Measurements from ENCODE around the gene PRKCZ. TPM values are rescaled to one million over a fixed set of nuclear protein-coding genes. Genes with fewer than 3 reads are reported as not detected.

Gene PRKCZ
- polyA plus RNA-seq, 1 of the 3 experiments (the other 2 are of a cell fraction): 24.2 TPM

DNA sequence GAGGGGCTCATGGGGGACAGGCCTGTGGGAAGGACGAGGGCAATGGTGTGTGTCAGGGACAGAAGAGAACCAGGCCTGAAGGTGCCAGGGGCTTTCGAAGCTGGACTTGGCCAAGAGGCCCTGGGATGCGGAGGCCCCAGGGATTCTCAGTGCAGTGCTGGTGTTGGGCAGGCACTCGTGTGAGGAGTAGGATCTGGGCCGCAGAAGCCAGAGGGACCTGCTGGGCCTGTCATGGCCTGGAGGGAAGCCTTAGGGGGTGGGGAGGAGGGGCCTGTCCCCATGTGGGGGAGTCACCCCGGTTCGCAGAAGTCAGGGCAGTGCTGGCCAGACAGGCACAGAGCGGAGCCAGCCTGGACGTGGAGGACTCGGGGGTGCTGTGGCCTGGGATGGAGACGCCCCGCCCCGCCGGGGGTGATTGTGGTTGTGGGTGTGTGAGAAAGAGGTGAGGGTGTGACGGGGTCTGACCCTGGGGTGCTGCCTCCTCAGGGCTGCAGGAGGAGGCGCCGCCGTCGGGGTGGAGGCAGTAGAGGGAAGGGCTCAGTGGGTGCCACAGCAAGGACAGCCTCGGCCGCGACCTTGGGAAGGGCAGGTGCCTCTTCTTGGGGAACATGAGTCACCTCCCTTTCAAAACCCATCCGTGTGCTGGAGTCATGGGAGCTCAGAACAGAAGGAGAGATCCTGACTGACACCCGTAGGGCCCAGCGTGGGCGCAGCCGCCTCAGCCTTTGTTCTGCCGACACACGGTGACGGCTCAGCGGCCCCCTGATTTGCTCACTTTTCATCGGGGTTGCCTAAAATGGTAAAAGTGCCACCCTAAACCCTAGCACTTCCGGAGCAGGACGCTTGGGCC is 110.5 kb downstream of the PRKCZ start (continued):
- TF ChIP-seq, protein P1, sequence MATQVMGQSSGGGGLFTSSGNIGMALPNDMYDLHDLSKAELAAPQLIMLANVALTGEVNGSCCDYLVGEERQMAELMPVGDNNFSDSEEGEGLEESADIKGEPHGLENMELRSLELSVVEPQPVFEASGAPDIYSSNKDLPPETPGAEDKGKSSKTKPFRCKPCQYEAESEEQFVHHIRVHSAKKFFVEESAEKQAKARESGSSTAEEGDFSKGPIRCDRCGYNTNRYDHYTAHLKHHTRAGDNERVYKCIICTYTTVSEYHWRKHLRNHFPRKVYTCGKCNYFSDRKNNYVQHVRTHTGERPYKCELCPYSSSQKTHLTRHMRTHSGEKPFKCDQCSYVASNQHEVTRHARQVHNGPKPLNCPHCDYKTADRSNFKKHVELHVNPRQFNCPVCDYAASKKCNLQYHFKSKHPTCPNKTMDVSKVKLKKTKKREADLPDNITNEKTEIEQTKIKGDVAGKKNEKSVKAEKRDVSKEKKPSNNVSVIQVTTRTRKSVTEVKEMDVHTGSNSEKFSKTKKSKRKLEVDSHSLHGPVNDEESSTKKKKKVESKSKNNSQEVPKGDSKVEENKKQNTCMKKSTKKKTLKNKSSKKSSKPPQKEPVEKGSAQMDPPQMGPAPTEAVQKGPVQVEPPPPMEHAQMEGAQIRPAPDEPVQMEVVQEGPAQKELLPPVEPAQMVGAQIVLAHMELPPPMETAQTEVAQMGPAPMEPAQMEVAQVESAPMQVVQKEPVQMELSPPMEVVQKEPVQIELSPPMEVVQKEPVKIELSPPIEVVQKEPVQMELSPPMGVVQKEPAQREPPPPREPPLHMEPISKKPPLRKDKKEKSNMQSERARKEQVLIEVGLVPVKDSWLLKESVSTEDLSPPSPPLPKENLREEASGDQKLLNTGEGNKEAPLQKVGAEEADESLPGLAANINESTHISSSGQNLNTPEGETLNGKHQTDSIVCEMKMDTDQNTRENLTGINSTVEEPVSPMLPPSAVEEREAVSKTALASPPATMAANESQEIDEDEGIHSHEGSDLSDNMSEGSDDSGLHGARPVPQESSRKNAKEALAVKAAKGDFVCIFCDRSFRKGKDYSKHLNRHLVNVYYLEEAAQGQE (IDR thresholded peaks at IDR 0.05; ENCODE audit: low read depth, low read length): no peak

DNA sequence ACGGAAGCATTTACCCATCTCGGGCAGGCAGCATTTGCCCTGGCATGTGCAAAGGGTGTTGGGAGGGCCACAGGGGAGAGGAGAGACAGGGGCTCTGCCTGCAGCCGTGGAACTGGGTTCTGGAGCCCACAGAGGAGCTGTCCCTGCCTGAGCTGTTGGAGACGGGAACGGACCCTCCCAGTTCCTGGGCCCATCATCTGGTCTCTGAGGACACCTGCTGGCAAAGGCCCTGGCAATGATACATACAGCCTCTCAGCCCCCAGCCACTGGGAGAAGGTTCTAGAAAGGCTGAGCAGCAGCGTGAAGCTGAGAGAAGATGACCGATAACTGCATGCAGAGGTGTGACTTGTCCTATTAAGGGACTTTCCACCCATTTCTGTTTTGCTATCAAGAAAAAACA is 113.0 kb downstream of the PRKCZ start:
- no peaks in the 10 kb centered on the region for H3K27me3 ChIP-seq (ENCODE audit: insufficient read depth)
- WGBS (ENCODE audit: low lambda C conversion rate): 96% methylated on average over 4 of the region's 7 CpGs
- no peaks in the 10 kb centered on the region for H4K20me1 ChIP-seq (ENCODE audit: insufficient read depth)
- H2AFZ ChIP-seq (ENCODE audit: low read depth): no peak overlapping the region
- no peak overlapping the region for H3K9ac ChIP-seq
- no peak overlapping the region for H3K4me2 ChIP-seq
- peaks cover 0 to 4% of the 10 kb centered on the region in 2 experiments for H3K36me3 ChIP-seq (replicated peaks in 1 of 2; ENCODE audit: control insufficient read depth in 1 of 2, insufficient read depth in 2 of 2, low read length in 1 of 2)
- no peaks in the 10 kb centered on the region for H3F3A ChIP-seq (replicated peaks; ENCODE audit: insufficient read depth)
- TF ChIP-seq, protein P2, sequence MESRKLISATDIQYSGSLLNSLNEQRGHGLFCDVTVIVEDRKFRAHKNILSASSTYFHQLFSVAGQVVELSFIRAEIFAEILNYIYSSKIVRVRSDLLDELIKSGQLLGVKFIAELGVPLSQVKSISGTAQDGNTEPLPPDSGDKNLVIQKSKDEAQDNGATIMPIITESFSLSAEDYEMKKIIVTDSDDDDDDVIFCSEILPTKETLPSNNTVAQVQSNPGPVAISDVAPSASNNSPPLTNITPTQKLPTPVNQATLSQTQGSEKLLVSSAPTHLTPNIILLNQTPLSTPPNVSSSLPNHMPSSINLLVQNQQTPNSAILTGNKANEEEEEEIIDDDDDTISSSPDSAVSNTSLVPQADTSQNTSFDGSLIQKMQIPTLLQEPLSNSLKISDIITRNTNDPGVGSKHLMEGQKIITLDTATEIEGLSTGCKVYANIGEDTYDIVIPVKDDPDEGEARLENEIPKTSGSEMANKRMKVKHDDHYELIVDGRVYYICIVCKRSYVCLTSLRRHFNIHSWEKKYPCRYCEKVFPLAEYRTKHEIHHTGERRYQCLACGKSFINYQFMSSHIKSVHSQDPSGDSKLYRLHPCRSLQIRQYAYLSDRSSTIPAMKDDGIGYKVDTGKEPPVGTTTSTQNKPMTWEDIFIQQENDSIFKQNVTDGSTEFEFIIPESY (IDR thresholded peaks at IDR 0.05; ENCODE audit: borderline replicate concordance, low read depth): no peak
- TF ChIP-seq ELF1 (IDR thresholded peaks at IDR 0.05) (no peak), TAF1 (IDR thresholded peaks at IDR 0.05; ENCODE audit: borderline replicate concordance, low read depth, low read length) (no peak), TCF12 (IDR thresholded peaks at IDR 0.05) (no peak)
- no peaks in the 10 kb centered on the region; a peak in 1 of 4 replicates for H3K4me1 ChIP-seq (ENCODE audit: control insufficient read depth in 1 of 2, insufficient read depth in 2 of 2, low read depth in 1 of 2, low read length in 1 of 2)
- DNase-seq: no peak
- H3K4me3 ChIP-seq (ENCODE audit: low read depth in 2 of 2, low read length in 1 of 2): no peak overlapping the region; a peak in 1 of 4 replicates
- H3K9me2 ChIP-seq: no peaks in the 10 kb centered on the region
- CTCF ChIA-PET: interaction anchor here (1.1 to 5.4 kb wide), 2 partner anchors 12 to 23 kb away, joined by 4 to 59 read pairs; no protein-coding TSS in a partner anchor
- H3K9me3 ChIP-seq: no peaks in the 10 kb centered on the region
- no peaks in the 10 kb centered on the region for H3K79me2 ChIP-seq (ENCODE audit: insufficient read depth)
- no peak overlapping the region for H3K27ac ChIP-seq (ENCODE audit: low read depth in 2 of 2, low read length in 1 of 2)
- POLR2A ChIA-PET: no interaction called here

DNA sequence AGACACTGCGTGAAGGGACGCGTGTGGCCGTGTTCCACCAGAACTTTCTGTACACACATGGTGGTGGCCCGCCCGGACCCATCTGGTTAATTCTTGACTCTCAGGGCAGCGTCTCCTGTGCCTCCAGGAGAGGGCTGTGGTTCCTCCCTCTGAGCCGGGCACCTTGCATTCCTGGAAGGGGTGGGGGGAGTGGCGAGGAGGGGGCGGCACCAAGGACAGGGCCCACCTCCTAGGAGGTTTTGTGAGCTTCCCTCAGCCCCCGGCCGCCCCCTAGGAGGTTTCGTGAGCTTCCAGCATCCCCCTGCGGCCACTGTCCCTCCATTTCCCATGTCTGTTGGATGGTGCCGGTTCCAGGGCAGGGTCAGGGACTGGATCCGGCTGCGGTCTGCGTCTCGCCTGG is 115.4 kb downstream of the PRKCZ start:
- Histone ChIP-seq H3K4me2 (no peak overlapping the region), H3K4me1 (ENCODE audit: control insufficient read depth in 1 of 2, insufficient read depth in 2 of 2, low read depth in 1 of 2, low read length in 1 of 2) (no peaks in the 10 kb centered on the region; a peak in 1 of 4 replicates), H3K27me3 (ENCODE audit: insufficient read depth) (no peaks in the 10 kb centered on the region), H3K4me3 (ENCODE audit: low read depth in 2 of 2, low read length in 1 of 2) (no peak overlapping the region), H3K9me2 (no peaks in the 10 kb centered on the region), H3K79me2 (ENCODE audit: insufficient read depth) (no peaks in the 10 kb centered on the region), H2AFZ (ENCODE audit: low read depth) (no peak overlapping the region), H3K27ac (ENCODE audit: low read depth in 2 of 2, low read length in 1 of 2) (no peak overlapping the region), H3K9me3 (no peaks in the 10 kb centered on the region), H4K20me1 (ENCODE audit: insufficient read depth) (no peaks in the 10 kb centered on the region), H3K9ac (no peak overlapping the region), H3K36me3 (replicated peaks in 1 of 2; ENCODE audit: control insufficient read depth in 1 of 2, insufficient read depth in 2 of 2, low read length in 1 of 2) (no peaks in the 10 kb centered on the region), H3F3A (replicated peaks; ENCODE audit: insufficient read depth) (no peaks in the 10 kb centered on the region)
- no peak for DNase-seq
- ChIA-PET POLR2A (no interaction called here), CTCF (interaction anchor here (0.7 to 5.4 kb wide), 3 partner anchors 9 to 57 kb away, joined by 3 to 59 read pairs (median 3); no protein-coding TSS in a partner anchor)
- WGBS (ENCODE audit: low lambda C conversion rate): 97% methylated on average over 15 of the region's 19 CpGs
- TF ChIP-seq, protein P1 (IDR thresholded peaks at IDR 0.05; ENCODE audit: low read depth, low read length): no peak
- TF ChIP-seq SMC3 (IDR thresholded peaks at IDR 0.05; ENCODE audit: low read depth, low read length): no peak
- no peak for TF ChIP-seq TEAD4 (IDR thresholded peaks at IDR 0.05; ENCODE audit: borderline replicate concordance, insufficient read depth)
- TF ChIP-seq, protein P3, sequence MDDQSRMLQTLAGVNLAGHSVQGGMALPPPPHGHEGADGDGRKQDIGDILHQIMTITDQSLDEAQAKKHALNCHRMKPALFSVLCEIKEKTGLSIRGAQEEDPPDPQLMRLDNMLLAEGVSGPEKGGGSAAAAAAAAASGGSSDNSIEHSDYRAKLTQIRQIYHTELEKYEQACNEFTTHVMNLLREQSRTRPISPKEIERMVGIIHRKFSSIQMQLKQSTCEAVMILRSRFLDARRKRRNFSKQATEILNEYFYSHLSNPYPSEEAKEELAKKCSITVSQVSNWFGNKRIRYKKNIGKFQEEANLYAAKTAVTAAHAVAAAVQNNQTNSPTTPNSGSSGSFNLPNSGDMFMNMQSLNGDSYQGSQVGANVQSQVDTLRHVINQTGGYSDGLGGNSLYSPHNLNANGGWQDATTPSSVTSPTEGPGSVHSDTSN (IDR thresholded peaks at IDR 0.05): no peak
- TF ChIP-seq SIN3A (IDR thresholded peaks at IDR 0.05; ENCODE audit: borderline replicate concordance, low read depth, low read length): no peak
- TF ChIP-seq, protein P2 (IDR thresholded peaks at IDR 0.05; ENCODE audit: borderline replicate concordance, low read depth): no peak

All from SK-N-SH (cell line).